K562 (cell line): ENCODE measurements around the gene FCER2. TPM values are rescaled to one million over a fixed set of nuclear protein-coding genes. Genes with fewer than 3 reads are reported as not detected.

Experiments
- ATAC-seq: fragments of 200-7000 bp; cut with Tn5 transposase; 3 replicates; pipeline ENCODE4 v1.9.1; 2020; ENCODE audit warnings: moderate library complexity
- BruUV-seq: library from RNA; stranded (reverse); fragments of 400-500 nt; replicated peaks from 2 replicates; lab custom pipeline; 2021; lab: Mats Ljungman, UMichigan
- CTCF ChIA-PET: fragments of 300-600 bp; formaldehyde crosslinking; extraction: SDS; loops from one replicate; lab custom pipeline; 2021; ENCODE audit warnings: low intra/inter-chr PET ratio; lab: Yijun Ruan, JAX
- POLR2A ChIA-PET: fragments of 300-600, 350-650 bp; sonication (Branson Sonifier 250); formaldehyde crosslinking; extraction: SDS; loops from one replicate; lab custom pipeline; 2021; ENCODE audit warnings: antibody characterized with exemption, inconsistent platforms; lab: Yijun Ruan, JAX
- DNase-seq, 4 experiments: peaks; one replicate each; pipeline versions ENCODE4 v3.0.0 to v3.0.0-alpha.2; 2011 to 2018; ENCODE audit warnings: low spot score in 3 of 4, mixed read lengths in 3 of 4; ENCODE audit errors: extremely low read depth in 1 of 4
- FAIRE-seq: peaks from 2 replicates; lab custom pipeline; 2011; peaks lifted over from hg19 to GRCh38; lab: Jason Lieb, UNC
- H2AFZ ChIP-seq: 2 replicates; pipeline ENCODE4 v1.6.0; 2011; ENCODE audit warnings: low read depth, low read length, control low read depth, inconsistent platforms
- H3K27ac ChIP-seq: fragments of 200-600 bp; 3 replicates; pipeline ENCODE4 v1.8.0; 2011; ENCODE audit warnings: low read depth, mild to moderate bottlenecking, control low read depth, inconsistent platforms, low read length, moderate library complexity, mixed read lengths; ENCODE audit errors: extremely low read depth
- H3K27me3 ChIP-seq, 2 experiments: fragments of 300-600 bp in 1 of 2; 2 replicates in 1 of 2; 3 replicates in 1 of 2; pipeline versions ENCODE4 v1.6.0 to v1.8.0; 2011; ENCODE audit warnings: inconsistent platforms in 2 of 2, low read length in 2 of 2, mild to moderate bottlenecking in 1 of 2, mixed read lengths in 1 of 2, moderate library complexity in 1 of 2; ENCODE audit not compliant: control insufficient read depth in 2 of 2, insufficient read depth in 2 of 2
- H3K36me3 ChIP-seq: fragments of 300-600 bp; 3 replicates; pipeline ENCODE4 v1.8.0; 2011; ENCODE audit warnings: mild to moderate bottlenecking, low read length, inconsistent platforms; ENCODE audit not compliant: control insufficient read depth, insufficient read depth
- H3K4me1 ChIP-seq, 2 experiments: fragments of 200-600 bp in 1 of 2; replicated peaks in 1 of 2; 2 replicates in 1 of 2; 3 replicates in 1 of 2; pipeline versions ENCODE4 v1.5.1 to v1.8.0; 2011; ENCODE audit warnings: inconsistent platforms in 2 of 2, low read length in 2 of 2, mild to moderate bottlenecking in 1 of 2, mixed read lengths in 1 of 2, moderate library complexity in 1 of 2; ENCODE audit not compliant: control insufficient read depth in 2 of 2, insufficient read depth in 2 of 2
- H3K4me2 ChIP-seq: 2 replicates; pipeline ENCODE4 v1.6.1; 2011; ENCODE audit warnings: low read length, control low read depth, inconsistent platforms, mixed read lengths; ENCODE audit not compliant: insufficient read depth
- H3K4me3 ChIP-seq: fragments of 200-600 bp; sonication (generic), shearing (Covaris generic); 2 replicates; pipeline ENCODE4 v1.5.1; 2016; ENCODE audit warnings: control low read depth, inconsistent platforms
- H3K79me2 ChIP-seq: fragments of 200-600 bp; 3 replicates; pipeline ENCODE4 v1.8.0; 2011; ENCODE audit warnings: low read length, inconsistent platforms; ENCODE audit not compliant: control insufficient read depth, insufficient read depth
- H3K9ac ChIP-seq, 2 experiments: 2 replicates each; pipeline versions ENCODE4 v1.6.0 to v1.6.1; 2011; ENCODE audit warnings: low read depth in 2 of 2, low read length in 2 of 2, control low read depth in 1 of 2, inconsistent platforms in 1 of 2, mild to moderate bottlenecking in 1 of 2, mixed read lengths in 1 of 2; ENCODE audit not compliant: insufficient read depth in 1 of 2
- H3K9me1 ChIP-seq: one replicate; pipeline ENCODE4 v1.6.0; 2011; ENCODE audit warnings: inconsistent platforms, mild to moderate bottlenecking, low read length, moderate library complexity; ENCODE audit not compliant: control insufficient read depth, insufficient read depth
- H3K9me3 ChIP-seq: replicated peaks from 2 replicates; pipeline ENCODE4 v1.5.1; 2011; ENCODE audit warnings: low read depth, low read length, inconsistent platforms; ENCODE audit not compliant: control insufficient read depth, insufficient read depth
- H4K20me1 ChIP-seq: replicated peaks from 2 replicates; pipeline ENCODE4 v1.6.1; 2011; ENCODE audit warnings: low read length, inconsistent platforms, mixed read lengths; ENCODE audit not compliant: control insufficient read depth, insufficient read depth
- BCOR ChIP-seq: fragments of 450-650 bp; IDR thresholded peaks from 2 replicates; pipeline ENCODE4 v1.6.1; 2016
- BRD4 ChIP-seq: fragments of 200-600 bp; sonication (generic); IDR thresholded peaks from 2 replicates; pipeline ENCODE4 v1.6.1; 2017; ENCODE audit warnings: inconsistent platforms
- CREM ChIP-seq: IDR thresholded peaks from 2 replicates; pipeline ENCODE4 v1.6.1; 2014; ENCODE audit warnings: antibody characterized with exemption, low read depth
- DMBX1 ChIP-seq: fragments of 250-450 bp; sonication (Bioruptor Pico); IDR thresholded peaks from 2 replicates; pipeline ENCODE4 v1.8.0; 2022; ENCODE audit warnings: inconsistent platforms, mild to moderate bottlenecking, moderate library complexity, borderline replicate concordance
- NCOA2 ChIP-seq, 2 experiments: fragments of 450-650 bp; IDR thresholded peaks; 2 replicates each; pipeline ENCODE4 v1.6.1; 2018; ENCODE audit warnings: mild to moderate bottlenecking in 2 of 2, moderate library complexity in 1 of 2; ENCODE audit not compliant: partially characterized antibody in 2 of 2
- POLR2B ChIP-seq: fragments of 450-650 bp; IDR thresholded peaks from 2 replicates; pipeline ENCODE4 v1.6.1; 2018; ENCODE audit warnings: low read depth; ENCODE audit not compliant: partially characterized antibody
- RBM25 ChIP-seq: fragments of 200-400 bp; formaldehyde crosslinking; IDR thresholded peaks from 2 replicates; pipeline ENCODE4 v1.6.1; 2018; ENCODE audit warnings: low read length, low read depth, moderate library complexity; ENCODE audit not compliant: severe bottlenecking
- RERE ChIP-seq: sonication (generic); formaldehyde crosslinking; IDR thresholded peaks from 2 replicates; pipeline ENCODE4 v1.8.0; 2023; ENCODE audit warnings: missing genetic modification reagents, mild to moderate bottlenecking, borderline replicate concordance
- SMC3 ChIP-seq: conservative IDR thresholded peaks from 2 replicates; pipeline ENCODE4 v1.6.1; 2011; ENCODE audit warnings: low read depth, low read length, improper control_type of control experiment; ENCODE audit not compliant: insufficient read depth
- ZNF436 ChIP-seq: fragments of 250-450, 450-650 bp; sonication (Bioruptor Pico); formaldehyde crosslinking; IDR thresholded peaks from 2 replicates; pipeline ENCODE4 v1.7.0; 2020; ENCODE audit warnings: mild to moderate bottlenecking
- ZNF79 ChIP-seq: fragments of 250-450 bp; sonication (Bioruptor Pico); IDR thresholded peaks from 2 replicates; pipeline ENCODE4 v1.4.0; 2020; ENCODE audit warnings: low read depth, mild to moderate bottlenecking, moderate library complexity
- WGBS: fragments of 100-300 bp; shearing (Covaris generic); methylation state at CpG from one replicate; pipeline ENCODE4 v1.1.6; 2016; ENCODE audit warnings: low coverage, mixed read lengths; ENCODE audit not compliant: insufficient coverage; ENCODE audit errors: missing lambda C conversion rate; 5-methylcytosine and 5-hydroxymethylcytosine counted together
- in situ Hi-C: fragments of 300-500 bp; cut with MboI; formaldehyde crosslinking; loops from 4 replicates; pipeline ENCODE4 v1.15.0; 2018; ENCODE audit warnings: inconsistent platforms, mixed read lengths
- intact Hi-C: fragments of 100-400 bp; cut with micrococcal nuclease; formaldehyde crosslinking; loops from 2 replicates; pipeline ENCODE4 v1.14.2; 2022
- polyA plus RNA-seq, 8 experiments: library from polyadenylated mRNA; depleted of rRNA in 4 of 8; stranded (reverse) in 5 of 8; unstranded in 3 of 8; fragments of >200 nt; fragmentation: Nextera tagmentation in 2 of 8; fragmentation: Illumina TruSeq in 1 of 8; extraction: Ambion mirVana in 2 of 8; extraction: Trizol in 1 of 8; gene quantifications; 2 replicates each; pipeline versions ENCODE4 v1.2.1 to v1.2.3, GENCODE V29; 2011 to 2014; ENCODE audit warnings: inconsistent platforms in 1 of 8, missing spikeins in 1 of 8
- total RNA-seq, 7 experiments: library from RNA; depleted of rRNA in 6 of 7; stranded (reverse); fragments of >200 nt in 6 of 7; fragmentation: Illumina TruSeq in 2 of 7; extraction: Trizol in 2 of 7; gene quantifications; 2 replicates each; pipeline versions ENCODE4 v1.2.1 to v1.2.3, GENCODE V29; 2011 to 2021; ENCODE audit warnings: low replicate concordance in 1 of 7

The FCER2 gene
- total and polyA plus RNA-seq, 9 of the 15 experiments (the other 6 are each of a cell fraction or from before 2014, with no cell fraction given), result 0.11 TPM; not detected in 8

- TF ChIP-seq NCOA2 (IDR thresholded peaks at IDR 0.05; ENCODE audit: partially characterized antibody in 2 of 2), result no peak
- TF ChIP-seq BRD4, result no peak
- TF ChIP-seq ZNF79 (CRISPR knock-in tag), result no peak
- peak; percentile 71 for TF ChIP-seq SMC3
- peak; percentile 53; the same call in 1 of the 2 replicates for TF ChIP-seq DMBX1 (CRISPR knock-in tag)
- TF ChIP-seq CREM, result peak; percentile 83
Measured at GRCh38 chr19:7652061-7652641, 49.8 kb downstream of the FCER2 start (continued).

GRCh38 chr19:7650148-7650547 is 51.8 kb downstream of the FCER2 start:
- no TSS peak for BruUV-seq
- H3K4me3 ChIP-seq, result no peak overlapping the region
- intact Hi-C loops, result no loop called here
- H3K9me3 ChIP-seq, result no peaks in the 10 kb centered on the region
- H3K27ac ChIP-seq, result no peak overlapping the region
- FAIRE-seq (no peak), ATAC-seq (no peak), DNase-seq (no peak)
- in situ Hi-C loops, result no loop called here
- peaks cover 2 to 24% of the 10 kb centered on the region in 2 experiments; a peak in 3 of 5 replicates for H3K4me1 ChIP-seq
- H3K36me3 ChIP-seq, result peaks cover 21% of the 10 kb centered on the region; the same call in 2 of the 3 replicates
- CTCF ChIA-PET, result no interaction called here
- POLR2A ChIA-PET, result interaction anchor here (0.6 to 0.9 kb wide), 3 partner anchors 10 to 45 kb away, joined by 3 read pairs; no protein-coding TSS in a partner anchor
- H3K79me2 ChIP-seq, result no peaks in the 10 kb centered on the region
- no peaks in the 10 kb centered on the region for H3K9me1 ChIP-seq
- no peak overlapping the region for H2AFZ ChIP-seq
- no peak overlapping the region for H3K9ac ChIP-seq
- no peaks in the 10 kb centered on the region for H4K20me1 ChIP-seq
- H3K4me2 ChIP-seq, result no peak overlapping the region
- WGBS, result 21% methylated on average over 2 of the region's 2 CpGs
- no peaks in the 10 kb centered on the region for H3K27me3 ChIP-seq
- TF ChIP-seq POLR2B (no peak), BRD4 (no peak), BCOR (peak; percentile 93), RBM25 (peak; percentile 16), RERE (CRISPR knock-in tag) (no peak), ZNF436 (CRISPR knock-in tag) (peak; percentile 91)
